Fibroblast of lung (primary cell): ENCODE measurements around the gene PPP2R5C. TPM values are rescaled to one million over a fixed set of nuclear protein-coding genes. Genes with fewer than 3 reads are reported as not detected.
A peak's percentile ranks its signal among the peaks of the same experiment; 100 is the strongest.

Experiments
- DNase-seq, 2 donors: peaks; one replicate each; pipeline versions ENCODE4 v3.0.0 to v3.0.0-alpha.2; 2010; ENCODE audit warnings: low read depth in 2 of 2
- H2AFZ ChIP-seq: 2 replicates; pipeline ENCODE4 v1.5.1; 2012; ENCODE audit warnings: low read length, control low read depth, inconsistent platforms
- H3K27ac ChIP-seq: 2 replicates; pipeline ENCODE4 v1.5.1; 2011; ENCODE audit warnings: low read length, control low read depth; ENCODE audit not compliant: insufficient read depth
- H3K27me3 ChIP-seq: 2 replicates; pipeline ENCODE4 v1.5.1; 2011; ENCODE audit warnings: mild to moderate bottlenecking, low read length; ENCODE audit not compliant: control insufficient read depth, insufficient read depth
- H3K36me3 ChIP-seq: 2 replicates; pipeline ENCODE4 v1.5.1; 2011; ENCODE audit warnings: low read length; ENCODE audit not compliant: control insufficient read depth, insufficient read depth
- H3K4me1 ChIP-seq: 2 replicates; pipeline ENCODE4 v1.5.1; 2011; ENCODE audit warnings: low read length; ENCODE audit not compliant: control insufficient read depth, insufficient read depth; ENCODE audit errors: extremely low read depth
- H3K4me2 ChIP-seq: 2 replicates; pipeline ENCODE4 v1.5.1; 2011; ENCODE audit warnings: low read length, control low read depth; ENCODE audit not compliant: insufficient read depth; ENCODE audit errors: extremely low read depth
- H3K4me3 ChIP-seq, 4 experiments: fragments of 200-600 bp in 1 of 4; sonication (generic) in 1 of 4; replicated peaks in 1 of 4; 2 replicates each; pipeline ENCODE4 v1.5.1; 2011 to 2016; ENCODE audit warnings: low read length in 4 of 4, low read depth in 3 of 4, mild to moderate bottlenecking in 3 of 4, control low read depth in 2 of 4, inconsistent platforms in 1 of 4, mixed read lengths in 1 of 4; ENCODE audit not compliant: insufficient read depth in 1 of 4; ENCODE audit errors: control extremely low read depth in 1 of 4
- H3K79me2 ChIP-seq: 2 replicates; pipeline ENCODE4 v1.5.1; 2012; ENCODE audit warnings: mild to moderate bottlenecking, low read length, inconsistent platforms; ENCODE audit not compliant: control insufficient read depth, insufficient read depth
- H3K9ac ChIP-seq: 2 replicates; pipeline ENCODE4 v1.5.1; 2011; ENCODE audit warnings: mild to moderate bottlenecking, low read length, control low read depth; ENCODE audit not compliant: insufficient read depth
- H3K9me3 ChIP-seq: 2 replicates; pipeline ENCODE4 v1.5.1; 2012; ENCODE audit warnings: low read depth, low read length; ENCODE audit not compliant: control insufficient read depth, insufficient read depth
- H4K20me1 ChIP-seq: 2 replicates; pipeline ENCODE4 v1.5.1; 2011; ENCODE audit warnings: low read length; ENCODE audit not compliant: control insufficient read depth, insufficient read depth; ENCODE audit errors: extremely low read depth
- CTCF ChIP-seq, 2 donors: IDR thresholded peaks in 1 of 2; conservative IDR thresholded peaks in 1 of 2; 1 replicate in 1 of 2; 2 replicates in 1 of 2; pipeline ENCODE4 v1.5.1; 2011 to 2012; ENCODE audit warnings: low read length in 2 of 2, control low read depth in 1 of 2, inconsistent platforms in 1 of 2, low read depth in 1 of 2, mild to moderate bottlenecking in 1 of 2
- EZH2 ChIP-seq: IDR thresholded peaks from 2 replicates; pipeline ENCODE4 v1.5.1; 2012; ENCODE audit warnings: low read length, control low read depth, mild to moderate bottlenecking; ENCODE audit errors: missing control alignments
- polyA plus RNA-seq, 2 donors: library from polyadenylated mRNA; depleted of rRNA in 1 of 2; stranded (reverse) in 1 of 2; unstranded in 1 of 2; fragments of >200 nt; gene quantifications; 2 replicates each; pipeline ENCODE4 v1.2.1, GENCODE V29; 2011 to 2012; ENCODE audit warnings: missing spikeins in 1 of 2
- total RNA-seq: library from RNA; depleted of rRNA; stranded (reverse); fragments of >200 nt; gene quantifications from 2 replicates; pipeline ENCODE4 v1.2.1, GENCODE V29; 2014

PPP2R5C gene
- total and polyA plus RNA-seq, 2 donors (not counting 1 experiment from before 2014, with no cell fraction given) = 86.0 to 116 TPM

GRCh38 chr14:101833045-101833444 lies 71.5 kb downstream of the PPP2R5C start:
- Histone ChIP-seq H4K20me1 (peaks cover 3% of the 10 kb centered on the region), H3K4me2 (no peak overlapping the region), H3K27ac (no peak overlapping the region), H3K4me1 (peaks cover 22% of the 10 kb centered on the region), H3K4me3 (no peak overlapping the region), H3K9ac (no peak overlapping the region), H3K79me2 (peaks cover 80% of the 10 kb centered on the region), H2AFZ (no peak overlapping the region), H3K36me3 (peaks cover 3% of the 10 kb centered on the region), H3K9me3 (no peaks in the 10 kb centered on the region), H3K27me3 (no peaks in the 10 kb centered on the region)
- no peak for DNase-seq
- TF ChIP-seq CTCF (conservative IDR thresholded peaks at IDR 0.05 in 1 of 2, IDR thresholded peaks at IDR 0.05 in 1 of 2; ENCODE audit: low read depth in 1 of 2, low read length in 2 of 2) = no peak
- no peak for TF ChIP-seq EZH2

GRCh38 chr14:101834397-101834796 lies 72.9 kb downstream of the PPP2R5C start:
- Histone ChIP-seq H3K9me3 (no peaks in the 10 kb centered on the region), H2AFZ (no peak overlapping the region), H3K4me2 (no peak overlapping the region), H3K27ac (no peak overlapping the region), H3K36me3 (peaks cover 3% of the 10 kb centered on the region), H3K9ac (no peak overlapping the region), H4K20me1 (peaks cover 3% of the 10 kb centered on the region), H3K27me3 (no peaks in the 10 kb centered on the region), H3K4me1 (peaks cover 22% of the 10 kb centered on the region), H3K79me2 (peaks cover 75% of the 10 kb centered on the region), H3K4me3 (no peak overlapping the region)
- TF ChIP-seq CTCF (conservative IDR thresholded peaks at IDR 0.05 in 1 of 2, IDR thresholded peaks at IDR 0.05 in 1 of 2; ENCODE audit: low read depth in 1 of 2, low read length in 2 of 2) = no peak
- TF ChIP-seq EZH2 = no peak
- DNase-seq = no peak

GRCh38 chr14:101834800-101835547 lies 73.5 kb downstream of the PPP2R5C start:
- DNase-seq = peak; percentile 52 to 63
- Histone ChIP-seq H3K9me3 (no peaks in the 10 kb centered on the region), H4K20me1 (peaks cover 3% of the 10 kb centered on the region), H3K4me3 (no peak overlapping the region), H3K9ac (no peak overlapping the region), H2AFZ (no peak overlapping the region), H3K27me3 (no peaks in the 10 kb centered on the region), H3K79me2 (peaks cover 72% of the 10 kb centered on the region), H3K4me2 (peak overlapping the region; percentile 32), H3K36me3 (peaks cover 3% of the 10 kb centered on the region), H3K27ac (peak overlapping the region; percentile 39), H3K4me1 (peaks cover 22% of the 10 kb centered on the region)
- TF ChIP-seq CTCF (conservative IDR thresholded peaks at IDR 0.05 in 1 of 2, IDR thresholded peaks at IDR 0.05 in 1 of 2; ENCODE audit: low read depth in 1 of 2, low read length in 2 of 2) (no peak), EZH2 (no peak)
